Measurements from ENCODE around the gene IFT122. TPM values are rescaled to one million over a fixed set of nuclear protein-coding genes. Genes with fewer than 3 reads are reported as not detected.
A peak's percentile ranks its signal among the peaks of the same experiment; 100 is the strongest.

The IFT122 gene
- total and polyA plus RNA-seq, 2 of the 4 experiments (the other 2 are of a cell fraction) = 16.8 to 28.0 TPM

DNA sequence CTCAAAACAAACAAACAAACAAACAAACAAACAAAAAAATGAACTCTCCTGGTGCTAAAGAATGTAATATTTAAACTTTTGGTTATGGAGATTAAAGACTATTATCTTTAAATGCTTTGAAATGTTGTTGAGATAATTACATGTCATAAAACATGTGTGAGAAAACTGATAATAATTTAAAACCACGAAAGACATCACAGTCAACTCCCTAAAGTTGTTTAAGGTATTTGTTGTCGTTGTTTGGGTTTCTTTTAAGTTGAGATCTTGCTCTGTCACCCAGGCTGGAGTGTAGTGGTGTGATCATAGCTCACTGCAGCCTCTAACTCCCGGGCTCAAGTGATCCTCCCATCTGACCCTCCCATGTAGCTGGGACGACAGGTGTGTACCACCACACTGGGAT, 23.6 kb upstream of the IFT122 start:
- H3K56ac ChIP-seq (ENCODE audit: extremely low read depth, insufficient read depth, low read length) = no peak overlapping the region
- H3K4ac ChIP-seq (ENCODE audit: low read depth, low read length) = peak overlapping the region; percentile 49
- in situ Hi-C loops (cut with MboI; ENCODE audit: low sequenced_read_pairs) (no loop called here), intact Hi-C loops (cut with micrococcal nuclease) (no loop called here), dilution Hi-C loops (cut with HindIII; ENCODE audit: low sequenced_read_pairs, unreplicated experiment) (no loop called here)
- H2AK9ac ChIP-seq (replicated peaks; ENCODE audit: low read depth, low read length, poor library complexity) = no peak overlapping the region
- H3K9me1 ChIP-seq (ENCODE audit: insufficient read depth, low read length) = peaks cover 38% of the 10 kb centered on the region
- H4K91ac ChIP-seq (ENCODE audit: insufficient read depth, low read depth, low read length) = peak overlapping the region; percentile 62; the same call in 1 of the 2 replicates
- ChIA-PET CTCF (no interaction called here), POLR2A (ENCODE audit: unreplicated experiment) (no interaction called here)
- no TSS peak for BruUV-seq (replicated peaks)
- H2BK15ac ChIP-seq (ENCODE audit: low read depth, low read length) = peak overlapping the region; percentile 75; the same call in 2 of the 3 replicates
- H2BK5ac ChIP-seq (ENCODE audit: low read depth, low read length, poor library complexity, severe bottlenecking) = no peak overlapping the region
- peaks cover 0 to 8% of the 10 kb centered on the region in 2 experiments; a peak in 1 of 4 replicates for H3K79me1 ChIP-seq (ENCODE audit: low read depth in 1 of 2, low read length in 2 of 2)
- no peaks in the 10 kb centered on the region for H3K36me3 ChIP-seq (ENCODE audit: control insufficient read depth, insufficient read depth, low read length)
- ATAC-seq (ENCODE audit: low read depth) = no peak
- no peak for DNase-seq
- WGBS, 2 experiments (ENCODE audit: extremely low coverage in 2 of 2, insufficient read length in 1 of 2) = no CpG with 5 or more reads among the region's 4 CpGs
- TF ChIP-seq RAD21 (IDR thresholded peaks at IDR 0.05; ENCODE audit: low read length) = no peak
- TF ChIP-seq CHD1 (IDR thresholded peaks at IDR 0.05; ENCODE audit: low read depth, low read length) = no peak
- TF ChIP-seq MXI1 (IDR thresholded peaks at IDR 0.05; ENCODE audit: borderline replicate concordance, low read depth, low read length) = no peak
- TF ChIP-seq RFX5 (IDR thresholded peaks at IDR 0.05; ENCODE audit: low read depth, low read length) = no peak
- TF ChIP-seq BHLHE40 (IDR thresholded peaks at IDR 0.05; ENCODE audit: low read depth, low read length) = no peak
- TF ChIP-seq, protein P1, sequence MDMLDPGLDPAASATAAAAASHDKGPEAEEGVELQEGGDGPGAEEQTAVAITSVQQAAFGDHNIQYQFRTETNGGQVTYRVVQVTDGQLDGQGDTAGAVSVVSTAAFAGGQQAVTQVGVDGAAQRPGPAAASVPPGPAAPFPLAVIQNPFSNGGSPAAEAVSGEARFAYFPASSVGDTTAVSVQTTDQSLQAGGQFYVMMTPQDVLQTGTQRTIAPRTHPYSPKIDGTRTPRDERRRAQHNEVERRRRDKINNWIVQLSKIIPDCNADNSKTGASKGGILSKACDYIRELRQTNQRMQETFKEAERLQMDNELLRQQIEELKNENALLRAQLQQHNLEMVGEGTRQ (IDR thresholded peaks at IDR 0.05; ENCODE audit: low read depth, low read length) = no peak
- no peak overlapping the region for H4K8ac ChIP-seq (ENCODE audit: low read depth in 2 of 2, low read length in 2 of 2)
- no peak overlapping the region for H3K4me2 ChIP-seq (ENCODE audit: low read depth, low read length)
- H3K4me1 ChIP-seq (ENCODE audit: control insufficient read depth, insufficient read depth, low read length) = peaks cover 26% of the 10 kb centered on the region
- H3K23ac ChIP-seq (ENCODE audit: low read depth, low read length) = no peak overlapping the region
- peaks cover 11% of the 10 kb centered on the region for H4K20me1 ChIP-seq (ENCODE audit: insufficient read depth, low read length)
- H4K5ac ChIP-seq (ENCODE audit: low read depth, low read length) = no peak overlapping the region
- H3K18ac ChIP-seq (ENCODE audit: low read depth, low read length) = 0 out of 2 replicates have a peak overlapping the region, but pooled peaks have one; percentile 2
- peak overlapping the region; percentile 71; the same call in 1 of the 2 replicates for H2AK5ac ChIP-seq (ENCODE audit: low read depth, low read length)
- H3K14ac ChIP-seq (replicated peaks; ENCODE audit: low read depth, low read length) = peak overlapping the region; percentile 55; the same call in 1 of the 2 replicates
- H2BK20ac ChIP-seq (ENCODE audit: low read depth, low read length) = 0 out of 2 replicates have a peak overlapping the region, but pooled peaks have one; percentile 58
- H3K27me3 ChIP-seq (ENCODE audit: control insufficient read depth, insufficient read depth, low read length) = no peaks in the 10 kb centered on the region
- H3K4me3 ChIP-seq (ENCODE audit: insufficient read depth, low read depth, low read length) = no peak overlapping the region
- no peaks in the 10 kb centered on the region; the same call in 1 of the 2 replicates for H3K9me3 ChIP-seq (ENCODE audit: control insufficient read depth, insufficient read depth, low read length)
- no peak overlapping the region for H3K9ac ChIP-seq (ENCODE audit: low read depth, low read length)
- no peak overlapping the region for H2AFZ ChIP-seq (replicated peaks; ENCODE audit: low read length, poor library complexity)
- no peak overlapping the region for H3K27ac ChIP-seq (ENCODE audit: insufficient read depth, low read length)
- peak overlapping the region; percentile 43; the same call in 1 of the 2 replicates for H2BK120ac ChIP-seq (ENCODE audit: low read depth, low read length)

All from IMR-90 (cell line).